ENCODE data around the gene RPS3A. TPM values are rescaled to one million over a fixed set of nuclear protein-coding genes. Genes with fewer than 3 reads are reported as not detected.
A peak's percentile ranks its signal among the peaks of the same experiment; 100 is the strongest.

Gene RPS3A
- polyA plus RNA-seq, 2 of the 4 experiments (the other 2 are of a cell fraction): 2,183 to 2,957 TPM

DNA sequence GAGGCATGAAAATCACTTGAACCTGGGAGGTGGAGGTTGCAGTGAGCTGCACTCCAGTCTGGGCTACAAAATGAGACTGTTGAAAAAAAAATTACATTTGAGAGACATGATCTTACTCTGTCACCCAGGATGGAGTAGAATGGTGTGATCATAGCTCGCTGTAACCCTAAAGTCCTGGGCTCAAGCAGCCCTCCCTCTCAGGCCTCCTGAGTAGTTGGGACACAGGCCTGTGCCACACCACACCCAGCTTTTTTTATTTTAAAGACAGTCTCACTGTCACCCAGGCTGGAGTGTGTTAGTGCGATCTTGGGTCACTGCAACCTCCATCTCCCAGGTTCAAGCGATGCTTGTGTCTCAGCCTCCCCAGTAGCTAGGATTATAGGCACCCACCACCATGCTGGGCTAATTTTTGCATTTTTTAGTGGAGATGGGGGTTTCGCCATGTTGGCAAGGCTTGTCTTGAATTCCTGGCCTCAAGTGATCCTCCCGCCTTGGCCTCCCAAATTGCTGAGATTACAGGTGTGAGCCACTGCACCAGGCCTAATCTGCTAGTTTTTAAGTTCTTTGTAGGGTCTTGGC, 6.1 kb downstream of the RPS3A start:
- ATAC-seq (peak in 1 of 2 experiments; percentile 25; a peak in 4 of 6 replicates), FAIRE-seq (no peak), DNase-seq (ENCODE audit: low read depth in 1 of 2, low spot score in 1 of 2) (no peak)
- Histone ChIP-seq H3K9me3 (no peaks in the 10 kb centered on the region), H3K4me2 (no peak overlapping the region), H3K4me1 (peaks cover 15% of the 10 kb centered on the region; the same call in 2 of the 3 replicates), H3K4me3 (no peak overlapping the region), H3K27ac (no peak overlapping the region)
- TF ChIP-seq, protein P1, sequence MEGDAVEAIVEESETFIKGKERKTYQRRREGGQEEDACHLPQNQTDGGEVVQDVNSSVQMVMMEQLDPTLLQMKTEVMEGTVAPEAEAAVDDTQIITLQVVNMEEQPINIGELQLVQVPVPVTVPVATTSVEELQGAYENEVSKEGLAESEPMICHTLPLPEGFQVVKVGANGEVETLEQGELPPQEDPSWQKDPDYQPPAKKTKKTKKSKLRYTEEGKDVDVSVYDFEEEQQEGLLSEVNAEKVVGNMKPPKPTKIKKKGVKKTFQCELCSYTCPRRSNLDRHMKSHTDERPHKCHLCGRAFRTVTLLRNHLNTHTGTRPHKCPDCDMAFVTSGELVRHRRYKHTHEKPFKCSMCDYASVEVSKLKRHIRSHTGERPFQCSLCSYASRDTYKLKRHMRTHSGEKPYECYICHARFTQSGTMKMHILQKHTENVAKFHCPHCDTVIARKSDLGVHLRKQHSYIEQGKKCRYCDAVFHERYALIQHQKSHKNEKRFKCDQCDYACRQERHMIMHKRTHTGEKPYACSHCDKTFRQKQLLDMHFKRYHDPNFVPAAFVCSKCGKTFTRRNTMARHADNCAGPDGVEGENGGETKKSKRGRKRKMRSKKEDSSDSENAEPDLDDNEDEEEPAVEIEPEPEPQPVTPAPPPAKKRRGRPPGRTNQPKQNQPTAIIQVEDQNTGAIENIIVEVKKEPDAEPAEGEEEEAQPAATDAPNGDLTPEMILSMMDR (IDR thresholded peaks at IDR 0.05): no peak
- TF ChIP-seq POLR2AphosphoS2 (conservative IDR thresholded peaks at IDR 0.05; ENCODE audit: low read length): peak; percentile 82; the same call in 1 of the 2 replicates
- TF ChIP-seq, protein P2, sequence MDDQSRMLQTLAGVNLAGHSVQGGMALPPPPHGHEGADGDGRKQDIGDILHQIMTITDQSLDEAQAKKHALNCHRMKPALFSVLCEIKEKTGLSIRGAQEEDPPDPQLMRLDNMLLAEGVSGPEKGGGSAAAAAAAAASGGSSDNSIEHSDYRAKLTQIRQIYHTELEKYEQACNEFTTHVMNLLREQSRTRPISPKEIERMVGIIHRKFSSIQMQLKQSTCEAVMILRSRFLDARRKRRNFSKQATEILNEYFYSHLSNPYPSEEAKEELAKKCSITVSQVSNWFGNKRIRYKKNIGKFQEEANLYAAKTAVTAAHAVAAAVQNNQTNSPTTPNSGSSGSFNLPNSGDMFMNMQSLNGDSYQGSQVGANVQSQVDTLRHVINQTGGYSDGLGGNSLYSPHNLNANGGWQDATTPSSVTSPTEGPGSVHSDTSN (IDR thresholded peaks at IDR 0.05): peak; percentile 38; the same call in 1 of the 2 replicates
- POLR2A ChIA-PET: interaction anchor here (1.0 kb wide), 1 partner anchor 12 kb away, joined by 3 read pairs; no protein-coding TSS in a partner anchor
- CTCF ChIA-PET: no interaction called here
- 100% methylated on average over 5 of the region's 5 CpGs for WGBS (ENCODE audit: missing lambda C conversion rate)

DNA sequence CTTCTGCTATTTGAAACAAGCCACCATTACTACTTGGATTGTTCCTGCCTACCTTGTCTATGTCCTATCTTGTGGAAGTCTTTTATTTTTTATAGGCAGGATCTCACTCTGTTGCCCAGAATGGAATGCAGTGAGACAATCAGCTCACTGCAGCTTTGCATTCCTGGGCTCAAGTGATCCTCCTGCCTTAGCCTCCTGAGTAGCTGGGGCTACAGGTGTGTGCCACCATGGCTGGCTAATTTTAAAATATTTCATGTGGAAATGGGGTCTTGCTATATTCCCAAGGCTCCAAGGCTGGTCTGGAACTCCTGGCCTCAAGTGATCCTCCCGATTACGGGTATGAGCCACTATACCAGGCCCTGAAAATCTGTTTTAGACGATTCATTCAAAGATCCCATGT, 7.6 kb downstream of the RPS3A start:
- DNase-seq (ENCODE audit: low read depth in 1 of 2, low spot score in 1 of 2): no peak
- 90% methylated on average over 3 of the region's 3 CpGs for WGBS (ENCODE audit: missing lambda C conversion rate)
- TF ChIP-seq RARB (CRISPR knock-in tag; IDR thresholded peaks at IDR 0.05): no peak
- TF ChIP-seq HOXA7 (CRISPR knock-in tag; IDR thresholded peaks at IDR 0.05): no peak
- TF ChIP-seq FOXS1 (CRISPR knock-in tag; IDR thresholded peaks at IDR 0.05): no peak
- TF ChIP-seq, protein P3, sequence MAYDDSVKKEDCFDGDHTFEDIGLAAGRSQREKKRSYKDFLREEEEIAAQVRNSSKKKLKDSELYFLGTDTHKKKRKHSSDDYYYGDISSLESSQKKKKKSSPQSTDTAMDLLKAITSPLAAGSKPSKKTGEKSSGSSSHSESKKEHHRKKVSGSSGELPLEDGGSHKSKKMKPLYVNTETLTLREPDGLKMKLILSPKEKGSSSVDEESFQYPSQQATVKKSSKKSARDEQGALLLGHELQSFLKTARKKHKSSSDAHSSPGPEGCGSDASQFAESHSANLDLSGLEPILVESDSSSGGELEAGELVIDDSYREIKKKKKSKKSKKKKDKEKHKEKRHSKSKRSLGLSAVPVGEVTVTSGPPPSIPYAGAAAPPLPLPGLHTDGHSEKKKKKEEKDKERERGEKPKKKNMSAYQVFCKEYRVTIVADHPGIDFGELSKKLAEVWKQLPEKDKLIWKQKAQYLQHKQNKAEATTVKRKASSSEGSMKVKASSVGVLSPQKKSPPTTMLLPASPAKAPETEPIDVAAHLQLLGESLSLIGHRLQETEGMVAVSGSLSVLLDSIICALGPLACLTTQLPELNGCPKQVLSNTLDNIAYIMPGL (CRISPR knock-in tag; IDR thresholded peaks at IDR 0.05; ENCODE audit: borderline replicate concordance): no peak
- TF ChIP-seq, protein P4, sequence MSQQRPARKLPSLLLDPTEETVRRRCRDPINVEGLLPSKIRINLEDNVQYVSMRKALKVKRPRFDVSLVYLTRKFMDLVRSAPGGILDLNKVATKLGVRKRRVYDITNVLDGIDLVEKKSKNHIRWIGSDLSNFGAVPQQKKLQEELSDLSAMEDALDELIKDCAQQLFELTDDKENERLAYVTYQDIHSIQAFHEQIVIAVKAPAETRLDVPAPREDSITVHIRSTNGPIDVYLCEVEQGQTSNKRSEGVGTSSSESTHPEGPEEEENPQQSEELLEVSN (IDR thresholded peaks at IDR 0.05; ENCODE audit: borderline replicate concordance, low read depth): no peak
- TF ChIP-seq NPAS2 (CRISPR knock-in tag; IDR thresholded peaks at IDR 0.05; ENCODE audit: borderline replicate concordance): no peak
- no peak for TF ChIP-seq CHD2 (IDR thresholded peaks at IDR 0.05; ENCODE audit: low read length, partially characterized antibody)
- TF ChIP-seq FOSL2 (IDR thresholded peaks at IDR 0.05): no peak
- TF ChIP-seq FOSL2 (CRISPR knock-in tag; IDR thresholded peaks at IDR 0.05): no peak
- no peak for TF ChIP-seq TP53 (CRISPR knock-in tag; IDR thresholded peaks at IDR 0.05)
- no peak for TF ChIP-seq POLR2A (IDR thresholded peaks at IDR 0.05; ENCODE audit: low read length)
- TF ChIP-seq NR3C1 (IDR thresholded peaks at IDR 0.05): no peak
- TF ChIP-seq SMC3 (IDR thresholded peaks at IDR 0.05): no peak
- TF ChIP-seq MYC (IDR thresholded peaks at IDR 0.05; ENCODE audit: borderline replicate concordance, low read length): no peak

DNA sequence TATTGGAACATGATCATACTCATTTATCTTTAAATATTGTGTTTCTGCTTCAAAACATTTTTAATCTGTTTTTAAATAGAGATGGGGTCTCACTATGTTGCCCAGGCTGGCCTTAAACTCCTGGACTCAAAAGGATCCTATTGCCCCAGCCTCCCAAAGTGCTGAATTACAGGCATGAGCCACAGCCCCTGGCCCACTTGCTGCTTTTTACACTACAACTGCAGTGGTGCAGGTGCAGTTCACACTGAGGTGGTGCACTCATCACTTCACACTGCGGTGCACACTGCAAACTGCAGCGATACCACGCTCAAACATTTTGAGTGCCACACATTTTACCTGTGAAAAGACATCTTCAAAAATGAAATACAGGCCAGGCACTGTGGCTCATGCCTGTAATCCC, 10.8 kb downstream of the RPS3A start:
- Histone ChIP-seq H3K4me1 (no peaks in the 10 kb centered on the region), H3K4me3 (no peak overlapping the region), H3K27ac (no peak overlapping the region), H3K9me3 (no peaks in the 10 kb centered on the region), H3K4me2 (no peak overlapping the region)
- DNase-seq (ENCODE audit: low read depth in 1 of 2, low spot score in 1 of 2): no peak
- no peak for ATAC-seq
- FAIRE-seq: no peak
- 100% methylated on average over 3 of the region's 3 CpGs for WGBS (ENCODE audit: missing lambda C conversion rate)
- ChIA-PET CTCF (no interaction called here), POLR2A (no interaction called here)
- TF ChIP-seq RFX5 (IDR thresholded peaks at IDR 0.05) (no peak), PHF8 (IDR thresholded peaks at IDR 0.05; ENCODE audit: borderline replicate concordance, low read depth) (no peak), JUN (IDR thresholded peaks at IDR 0.05) (no peak), CHD4 (IDR thresholded peaks at IDR 0.05; ENCODE audit: borderline replicate concordance) (no peak), SREBF2 (IDR thresholded peaks at IDR 0.05) (no peak), CBX8 (IDR thresholded peaks at IDR 0.05) (no peak), EHF (CRISPR knock-in tag; IDR thresholded peaks at IDR 0.05) (no peak), NR3C1 (IDR thresholded peaks at IDR 0.05) (no peak), POLR2AphosphoS2 (conservative IDR thresholded peaks at IDR 0.05; ENCODE audit: low read length) (no peak)
- TF ChIP-seq, protein P2 (IDR thresholded peaks at IDR 0.05): no peak
- TF ChIP-seq, protein P5, sequence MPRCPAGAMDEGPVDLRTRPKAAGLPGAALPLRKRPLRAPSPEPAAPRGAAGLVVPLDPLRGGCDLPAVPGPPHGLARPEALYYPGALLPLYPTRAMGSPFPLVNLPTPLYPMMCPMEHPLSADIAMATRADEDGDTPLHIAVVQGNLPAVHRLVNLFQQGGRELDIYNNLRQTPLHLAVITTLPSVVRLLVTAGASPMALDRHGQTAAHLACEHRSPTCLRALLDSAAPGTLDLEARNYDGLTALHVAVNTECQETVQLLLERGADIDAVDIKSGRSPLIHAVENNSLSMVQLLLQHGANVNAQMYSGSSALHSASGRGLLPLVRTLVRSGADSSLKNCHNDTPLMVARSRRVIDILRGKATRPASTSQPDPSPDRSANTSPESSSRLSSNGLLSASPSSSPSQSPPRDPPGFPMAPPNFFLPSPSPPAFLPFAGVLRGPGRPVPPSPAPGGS (IDR thresholded peaks at IDR 0.05): no peak

More for the DNA sequence above, 7.6 kb downstream of the RPS3A start:
- CTCF ChIA-PET: no interaction called here
- FAIRE-seq: no peak
- peaks cover 6% of the 10 kb centered on the region; the same call in 2 of the 3 replicates for H3K4me1 ChIP-seq
- H3K9me3 ChIP-seq: no peaks in the 10 kb centered on the region
- no peak overlapping the region for H3K4me3 ChIP-seq
- H3K27ac ChIP-seq: no peak overlapping the region
- peak; percentile 15 to 27; a peak in 2 of 6 replicates for ATAC-seq
- POLR2A ChIA-PET: no interaction called here
- no peak overlapping the region for H3K4me2 ChIP-seq

Measured in A549 (cell line).